SU-DHL-6 (cell line): ENCODE results near the gene AGPAT2.

Source experiments
- CTCF ChIP-seq: fragments of 200-600 bp; sonication (generic); IDR thresholded peaks from one replicate; pipeline ENCODE4 v1.5.1; 2017; ENCODE audit warnings: antibody characterized with exemption, mild to moderate bottlenecking, low read length, moderate library complexity; ENCODE audit not compliant: insufficient read depth, poor library complexity, severe bottlenecking
- EZH2phosphoT487 ChIP-seq: fragments of 200-600 bp; sonication (generic), shearing (Covaris generic); conservative IDR thresholded peaks from 2 replicates; pipeline ENCODE4 v1.6.1; 2018; ENCODE audit warnings: mild to moderate bottlenecking, antibody characterized with exemption, low read length, moderate library complexity, mixed read lengths

DNA sequence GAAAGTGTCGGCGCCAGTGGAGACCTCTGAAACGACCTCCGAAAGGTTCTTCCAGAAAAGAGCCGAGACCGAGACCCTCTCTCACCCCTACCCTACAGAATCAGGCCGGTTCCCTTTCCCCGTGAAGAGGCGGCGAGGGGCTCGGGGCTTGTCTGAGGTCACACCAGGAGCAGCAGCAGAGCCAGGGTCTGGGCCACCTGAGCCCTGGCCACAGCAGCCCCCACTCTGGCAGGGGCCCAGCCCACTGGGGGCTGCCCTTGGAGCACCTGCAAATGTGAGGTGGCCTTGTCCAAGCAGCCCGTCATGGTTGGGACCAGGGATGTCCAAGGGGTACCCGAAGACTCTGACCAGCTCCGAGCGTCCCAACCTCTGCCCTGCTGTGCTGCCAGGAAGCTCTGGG lies 9.2 kb downstream of the AGPAT2 start:
- TF ChIP-seq CTCF: no peak
- TF ChIP-seq EZH2phosphoT487: no peak
